ENCODE data around the gene PMCH. TPM values are rescaled to one million over a fixed set of nuclear protein-coding genes. Genes with fewer than 3 reads are reported as not detected.

The PMCH gene
- total and polyA plus RNA-seq, 7 experiments from 2014 or later, result 2.9 TPM; not detected in 6

GRCh38 chr12:102215992-102216691, 18.5 kb upstream of the PMCH start:
- ATAC-seq (no peak), DNase-seq (no peak)
- no peaks in the 10 kb centered on the region for H3K4me1 Mint-ChIP-seq
- H3K27ac ChIP-seq (ENCODE audit: low read depth, low read length), result no peak overlapping the region
- H3K4me3 ChIP-seq (ENCODE audit: low read length), result no peak overlapping the region
- peaks cover 0 to 5% (median 0%) of the 10 kb centered on the region in 5 donors for H3K27me3 Mint-ChIP-seq
- no peak overlapping the region for H3K27ac Mint-ChIP-seq
- intact Hi-C loops (cut with micrococcal nuclease), result no loop called here
- H3K4me1 ChIP-seq (ENCODE audit: control insufficient read depth in 2 of 2, insufficient read depth in 2 of 2, low read length in 2 of 2), result no peaks in the 10 kb centered on the region
- H3K4me3 Mint-ChIP-seq, result no peak overlapping the region
- H3K9me3 ChIP-seq (ENCODE audit: control insufficient read depth in 2 of 3, low read length in 3 of 3), result no peaks in the 10 kb centered on the region
- H3K36me3 Mint-ChIP-seq, result peaks cover 0 to 1% (median 0%) of the 10 kb centered on the region in 5 donors
- H3K27me3 ChIP-seq (ENCODE audit: control insufficient read depth in 2 of 2, insufficient read depth in 2 of 2, low read length in 2 of 2), result no peaks in the 10 kb centered on the region
- ChIA-PET POLR2A (no interaction called here), CTCF (no interaction called here)
- peaks cover 0 to 10% (median 1%) of the 10 kb centered on the region in 11 donors for H3K9me3 Mint-ChIP-seq
- H3K36me3 ChIP-seq (ENCODE audit: control insufficient read depth in 2 of 3, insufficient read depth in 3 of 3, low read length in 3 of 3), result no peaks in the 10 kb centered on the region

- Mint-ChIP-seq H3K4me3 (no peak overlapping the region), H3K36me3 (peaks cover 0 to 58% (median 17%) of the 10 kb centered on the region in 5 donors), H3K27ac (no peak overlapping the region), H3K9me3 (peaks cover 0 to 39% (median 18%) of the 10 kb centered on the region in 11 donors), H3K27me3 (no peaks in the 10 kb centered on the region), H3K4me1 (no peaks in the 10 kb centered on the region)
- ATAC-seq (no peak), DNase-seq (no peak)
- H3K9me3 ChIP-seq (ENCODE audit: control insufficient read depth in 2 of 3, low read length in 3 of 3), result peaks cover 0 to 8% (median 0%) of the 10 kb centered on the region in 3 experiments
- H3K36me3 ChIP-seq (ENCODE audit: control insufficient read depth in 2 of 3, insufficient read depth in 3 of 3, low read length in 3 of 3), result no peaks in the 10 kb centered on the region
- no peak overlapping the region for H3K4me3 ChIP-seq (ENCODE audit: low read length)
- CTCF ChIA-PET, result no interaction called here
- H3K4me1 ChIP-seq (ENCODE audit: control insufficient read depth in 2 of 2, insufficient read depth in 2 of 2, low read length in 2 of 2), result no peaks in the 10 kb centered on the region
- intact Hi-C loops (cut with micrococcal nuclease), result no loop called here
- H3K27ac ChIP-seq (ENCODE audit: low read depth, low read length), result no peak overlapping the region
- POLR2A ChIA-PET, result no interaction called here
- H3K27me3 ChIP-seq (ENCODE audit: control insufficient read depth in 2 of 2, insufficient read depth in 2 of 2, low read length in 2 of 2), result no peaks in the 10 kb centered on the region
Observed at GRCh38 chr12:102204025-102204424, 6.4 kb upstream of the PMCH start.

- intact Hi-C loops (cut with micrococcal nuclease), result no loop called here
- ChIA-PET POLR2A (no interaction called here), CTCF (no interaction called here)
- peaks cover 0 to 24% (median 6%) of the 10 kb centered on the region in 11 donors for H3K9me3 Mint-ChIP-seq
- H3K36me3 Mint-ChIP-seq, result peaks cover 0 to 46% (median 15%) of the 10 kb centered on the region in 5 donors
- Histone ChIP-seq H3K27me3 (ENCODE audit: control insufficient read depth in 2 of 2, insufficient read depth in 2 of 2, low read length in 2 of 2) (no peaks in the 10 kb centered on the region), H3K36me3 (ENCODE audit: control insufficient read depth in 2 of 3, insufficient read depth in 3 of 3, low read length in 3 of 3) (no peaks in the 10 kb centered on the region), H3K4me1 (ENCODE audit: control insufficient read depth in 2 of 2, insufficient read depth in 2 of 2, low read length in 2 of 2) (no peaks in the 10 kb centered on the region), H3K27ac (ENCODE audit: low read depth, low read length) (no peak overlapping the region), H3K9me3 (ENCODE audit: control insufficient read depth in 2 of 3, low read length in 3 of 3) (no peaks in the 10 kb centered on the region), H3K4me3 (ENCODE audit: low read length) (no peak overlapping the region)
- ATAC-seq (no peak), DNase-seq (no peak)
- H3K27me3 Mint-ChIP-seq, result no peaks in the 10 kb centered on the region
- H3K4me1 Mint-ChIP-seq, result peaks cover 0 to 8% (median 0%) of the 10 kb centered on the region in 7 donors
- no peak overlapping the region for H3K4me3 Mint-ChIP-seq
- no peak overlapping the region for H3K27ac Mint-ChIP-seq
Observed at GRCh38 chr12:102202556-102202955, 4.9 kb upstream of the PMCH start.

GRCh38 chr12:102201436-102202061, 3.9 kb upstream of the PMCH start:
- DNase-seq (no peak), ATAC-seq (no peak)
- ChIA-PET CTCF (no interaction called here), POLR2A (no interaction called here)
- Mint-ChIP-seq H3K27me3 (no peaks in the 10 kb centered on the region), H3K27ac (no peak overlapping the region), H3K36me3 (peaks cover 0 to 39% (median 10%) of the 10 kb centered on the region in 5 donors), H3K9me3 (peaks cover 0 to 14% (median 4%) of the 10 kb centered on the region in 11 donors), H3K4me1 (peaks cover 0 to 17% (median 0%) of the 10 kb centered on the region in 7 donors), H3K4me3 (no peak overlapping the region)
- Histone ChIP-seq H3K4me1 (ENCODE audit: control insufficient read depth in 2 of 2, insufficient read depth in 2 of 2, low read length in 2 of 2) (no peaks in the 10 kb centered on the region), H3K27me3 (ENCODE audit: control insufficient read depth in 2 of 2, insufficient read depth in 2 of 2, low read length in 2 of 2) (no peaks in the 10 kb centered on the region), H3K9me3 (ENCODE audit: control insufficient read depth in 2 of 3, low read length in 3 of 3) (no peaks in the 10 kb centered on the region), H3K4me3 (ENCODE audit: low read length) (no peak overlapping the region), H3K27ac (ENCODE audit: low read depth, low read length) (no peak overlapping the region), H3K36me3 (ENCODE audit: control insufficient read depth in 2 of 3, insufficient read depth in 3 of 3, low read length in 3 of 3) (no peaks in the 10 kb centered on the region)
- intact Hi-C loops (cut with micrococcal nuclease), result no loop called here

GRCh38 chr12:102195826-102196225, 1.8 kb downstream of the PMCH start:
- peaks cover 0 to 13% (median 0%) of the 10 kb centered on the region in 5 donors for H3K36me3 Mint-ChIP-seq
- no peaks in the 10 kb centered on the region for H3K9me3 ChIP-seq (ENCODE audit: control insufficient read depth in 2 of 3, low read length in 3 of 3)
- no peaks in the 10 kb centered on the region for H3K27me3 ChIP-seq (ENCODE audit: control insufficient read depth in 2 of 2, insufficient read depth in 2 of 2, low read length in 2 of 2)
- no peak overlapping the region for H3K27ac ChIP-seq (ENCODE audit: low read depth, low read length)
- H3K36me3 ChIP-seq (ENCODE audit: control insufficient read depth in 2 of 3, insufficient read depth in 3 of 3, low read length in 3 of 3), result no peaks in the 10 kb centered on the region
- H3K27me3 Mint-ChIP-seq, result no peaks in the 10 kb centered on the region
- ATAC-seq, result no peak
- no peaks in the 10 kb centered on the region for H3K9me3 Mint-ChIP-seq
- no peak overlapping the region for H3K27ac Mint-ChIP-seq
- peaks cover 0 to 22% (median 0%) of the 10 kb centered on the region in 7 donors for H3K4me1 Mint-ChIP-seq
- DNase-seq, result no peak
- ChIA-PET POLR2A (no interaction called here), CTCF (no interaction called here)
- H3K4me3 ChIP-seq (ENCODE audit: low read length), result no peak overlapping the region
- no peaks in the 10 kb centered on the region for H3K4me1 ChIP-seq (ENCODE audit: control insufficient read depth in 2 of 2, insufficient read depth in 2 of 2, low read length in 2 of 2)
- no peak overlapping the region for H3K4me3 Mint-ChIP-seq
- intact Hi-C loops (cut with micrococcal nuclease), result loop anchor here in 1 of 2 donors (2.0 kb wide), 1 partner anchor 135 kb away; the partner anchor contains the start of gene WASHC3

GRCh38 chr12:102182635-102183034, 15.0 kb downstream of the PMCH start:
- H3K9me3 Mint-ChIP-seq, result no peaks in the 10 kb centered on the region
- intact Hi-C loops (cut with micrococcal nuclease), result no loop called here
- ATAC-seq (peak; percentile 56), DNase-seq (no peak)
- Histone ChIP-seq H3K4me1 (ENCODE audit: control insufficient read depth in 2 of 2, insufficient read depth in 2 of 2, low read length in 2 of 2) (no peaks in the 10 kb centered on the region), H3K9me3 (ENCODE audit: control insufficient read depth in 2 of 3, low read length in 3 of 3) (no peaks in the 10 kb centered on the region), H3K27ac (ENCODE audit: low read depth, low read length) (no peak overlapping the region), H3K36me3 (ENCODE audit: control insufficient read depth in 2 of 3, insufficient read depth in 3 of 3, low read length in 3 of 3) (no peaks in the 10 kb centered on the region), H3K27me3 (ENCODE audit: control insufficient read depth in 2 of 2, insufficient read depth in 2 of 2, low read length in 2 of 2) (no peaks in the 10 kb centered on the region), H3K4me3 (ENCODE audit: low read length) (no peak overlapping the region)
- H3K36me3 Mint-ChIP-seq, result peaks cover 0 to 18% (median 0%) of the 10 kb centered on the region in 5 donors
- POLR2A ChIA-PET, result no interaction called here
- H3K27ac Mint-ChIP-seq, result no peak overlapping the region
- CTCF ChIA-PET, result no interaction called here
- no peaks in the 10 kb centered on the region for H3K27me3 Mint-ChIP-seq
- no peak overlapping the region for H3K4me3 Mint-ChIP-seq
- no peaks in the 10 kb centered on the region for H3K4me1 Mint-ChIP-seq

- ChIA-PET CTCF (no interaction called here), POLR2A (no interaction called here)
- intact Hi-C loops (cut with micrococcal nuclease), result loop anchor here (5.0 kb wide), 2 partner anchors 237 to 308 kb away; partner anchors contain the start of gene IGF1 (in 2 of the 2)
- no peak overlapping the region for H3K27ac Mint-ChIP-seq
- H3K4me3 ChIP-seq (ENCODE audit: low read length), result no peak overlapping the region
- H3K27ac ChIP-seq (ENCODE audit: low read depth, low read length), result no peak overlapping the region
- H3K4me1 Mint-ChIP-seq, result peaks cover 0 to 3% (median 0%) of the 10 kb centered on the region in 7 donors
- no peaks in the 10 kb centered on the region for H3K9me3 Mint-ChIP-seq
- no peaks in the 10 kb centered on the region for H3K36me3 ChIP-seq (ENCODE audit: control insufficient read depth in 2 of 3, insufficient read depth in 3 of 3, low read length in 3 of 3)
- H3K36me3 Mint-ChIP-seq, result peaks cover 0 to 16% (median 0%) of the 10 kb centered on the region in 5 donors
- no peaks in the 10 kb centered on the region for H3K4me1 ChIP-seq (ENCODE audit: control insufficient read depth in 2 of 2, insufficient read depth in 2 of 2, low read length in 2 of 2)
- DNase-seq, result no peak
- H3K27me3 Mint-ChIP-seq, result no peaks in the 10 kb centered on the region
- no peak for ATAC-seq
- no peak overlapping the region for H3K4me3 Mint-ChIP-seq
- no peaks in the 10 kb centered on the region for H3K9me3 ChIP-seq (ENCODE audit: control insufficient read depth in 2 of 3, low read length in 3 of 3)
- H3K27me3 ChIP-seq (ENCODE audit: control insufficient read depth in 2 of 2, insufficient read depth in 2 of 2, low read length in 2 of 2), result no peaks in the 10 kb centered on the region
Observed at GRCh38 chr12:102174761-102175160, 22.9 kb downstream of the PMCH start.
